HG03558 (cell line): ENCODE data around the gene B3GLCT.
"Not testable (repeated sequence)": the region's sequence is repeated elsewhere in the genome, so short reads cannot be mapped to it uniquely, and the experiment has no call there.

ENCODE experiments used
- ATAC-seq: cut with Tn5 transposase; IDR thresholded peaks from one replicate; pipeline ENCODE4 v1.9.1; 2021; ENCODE audit warnings: moderate number of reproducible peaks; ENCODE audit not compliant: unreplicated experiment; ENCODE audit errors: extremely low read depth

B3GLCT gene

DNA sequence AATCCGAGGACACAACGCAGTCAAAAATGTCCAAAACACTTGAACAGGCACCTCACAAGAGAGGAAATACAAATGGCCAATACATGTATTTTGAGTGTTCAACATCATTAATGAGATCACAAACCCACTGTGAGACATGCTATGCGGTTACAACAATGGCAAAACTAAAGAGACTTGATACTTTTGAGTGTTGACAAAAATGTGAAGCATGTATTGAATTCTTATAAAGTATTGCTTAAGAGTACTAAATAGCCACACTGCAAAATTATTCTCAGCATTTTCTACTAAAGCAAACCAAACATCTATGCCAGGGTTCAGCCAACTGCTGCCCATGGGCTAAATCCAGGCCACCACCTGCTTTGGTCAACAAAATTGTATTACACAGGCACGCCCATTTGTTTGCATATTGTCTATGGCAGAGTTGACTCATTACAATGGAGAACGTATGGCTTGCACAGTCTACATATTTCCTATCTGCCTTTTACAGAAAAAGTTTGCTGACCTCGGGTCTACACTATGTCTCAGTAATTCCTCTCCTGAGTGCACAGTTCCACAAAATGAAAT is 135.3 kb downstream of the B3GLCT start:
- no peak for ATAC-seq

DNA sequence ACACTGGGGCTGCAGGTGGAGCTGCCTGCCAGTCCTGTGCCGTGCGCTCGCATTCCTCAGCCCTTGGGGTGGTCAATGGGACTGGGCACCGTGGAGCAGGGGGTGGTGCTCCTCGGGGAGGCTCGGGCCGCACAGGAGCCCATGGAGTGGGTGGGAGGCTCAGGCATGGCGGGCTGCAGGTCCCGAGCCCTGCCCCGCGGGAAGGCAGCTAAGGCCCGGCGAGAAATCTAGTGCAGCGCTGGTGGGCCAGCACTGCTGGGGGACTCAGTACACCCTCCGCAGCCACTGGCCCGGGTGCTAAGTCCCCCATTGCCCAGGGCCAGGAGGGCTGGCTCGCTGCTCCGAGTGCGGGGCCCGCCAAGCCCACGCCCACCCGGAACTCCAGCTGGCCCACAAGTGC is 139.8 kb downstream of the B3GLCT start:
- ATAC-seq = not testable (repeated sequence)

DNA sequence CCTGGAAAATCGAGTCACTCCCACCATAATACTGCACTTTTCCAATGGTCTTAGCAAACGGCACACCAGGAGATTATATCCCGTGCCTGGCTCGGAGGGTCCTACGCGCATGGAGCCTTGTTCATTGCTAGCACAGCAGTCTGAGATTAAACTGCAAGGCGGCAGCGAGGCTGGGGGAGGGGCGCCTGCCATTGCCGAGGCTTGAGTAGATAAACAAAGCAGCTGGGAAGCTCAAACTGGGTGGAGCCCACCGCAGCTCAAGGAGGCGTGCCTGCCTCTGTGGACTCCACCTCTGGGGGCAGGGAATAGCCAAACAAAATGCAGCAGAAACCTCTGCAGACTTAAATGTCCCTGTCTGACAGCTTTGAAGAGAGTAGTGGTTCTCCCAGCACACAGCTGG is 141.1 kb downstream of the B3GLCT start:
- ATAC-seq = not testable (repeated sequence)

DNA sequence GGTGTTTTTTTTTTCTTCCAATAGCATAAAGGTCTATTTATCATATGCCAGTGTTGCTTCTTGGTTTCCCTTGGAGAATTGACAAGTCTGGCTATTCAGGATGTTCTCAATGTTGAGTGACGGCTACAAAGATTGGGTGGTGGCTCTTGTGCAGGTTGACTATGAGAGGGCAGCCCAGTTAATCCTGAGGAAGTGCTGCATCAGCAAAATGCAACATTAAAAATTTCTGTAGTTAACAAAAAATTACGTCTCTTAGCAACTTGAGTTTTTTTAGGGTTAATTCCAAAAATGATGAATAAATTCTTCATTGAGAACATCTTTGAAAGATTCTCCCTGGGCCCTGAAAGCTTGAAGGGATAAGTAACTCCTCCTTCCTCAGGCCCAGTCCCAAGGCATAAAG is 147.1 kb downstream of the B3GLCT start:
- ATAC-seq = no peak

DNA sequence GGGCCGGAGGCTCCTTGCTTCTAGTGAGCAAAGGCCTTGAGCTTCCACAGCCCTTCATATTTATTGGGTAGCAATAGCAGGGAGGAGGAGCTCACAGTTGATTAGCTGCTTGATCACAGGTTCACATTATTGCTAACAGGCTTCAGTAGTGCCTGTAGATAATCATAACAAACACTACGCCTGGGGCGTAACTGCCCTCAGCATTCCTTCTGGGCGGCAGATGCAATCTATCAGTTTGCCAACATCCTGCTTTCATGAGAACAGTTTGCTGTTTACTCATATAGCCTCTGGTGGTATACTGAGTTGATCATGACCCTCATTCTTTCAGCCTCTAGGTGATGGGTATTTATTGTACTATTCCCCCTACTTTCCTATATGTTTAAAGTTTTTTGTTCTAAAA is 149.4 kb downstream of the B3GLCT start:
- no peak for ATAC-seq

DNA sequence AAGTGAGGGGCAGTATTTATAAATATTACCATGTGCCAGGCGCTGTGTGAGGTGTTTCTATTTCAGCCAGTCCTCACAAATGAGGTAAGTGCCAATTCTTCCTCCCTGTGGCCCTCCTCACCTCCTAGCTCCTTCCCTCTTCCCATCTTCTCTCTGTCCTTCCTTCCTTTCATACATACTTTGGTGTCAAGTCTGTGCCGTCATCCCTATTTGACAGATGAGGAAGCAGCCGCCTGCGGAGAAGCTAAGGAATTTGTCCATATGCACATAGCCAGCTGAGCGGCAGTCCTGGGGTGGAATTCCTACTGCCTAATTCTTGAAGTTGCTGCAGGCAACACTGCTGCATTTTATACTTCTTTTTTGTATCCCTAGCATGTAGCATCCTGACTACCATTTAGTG is 150.8 kb downstream of the B3GLCT start:
- ATAC-seq = no peak

- no peak for ATAC-seq
Measured at GRCh38 chr13:31351376-31351775, 151.6 kb downstream of the B3GLCT start.

- ATAC-seq = no peak
Measured at GRCh38 chr13:31352467-31352866, 152.7 kb downstream of the B3GLCT start.

DNA sequence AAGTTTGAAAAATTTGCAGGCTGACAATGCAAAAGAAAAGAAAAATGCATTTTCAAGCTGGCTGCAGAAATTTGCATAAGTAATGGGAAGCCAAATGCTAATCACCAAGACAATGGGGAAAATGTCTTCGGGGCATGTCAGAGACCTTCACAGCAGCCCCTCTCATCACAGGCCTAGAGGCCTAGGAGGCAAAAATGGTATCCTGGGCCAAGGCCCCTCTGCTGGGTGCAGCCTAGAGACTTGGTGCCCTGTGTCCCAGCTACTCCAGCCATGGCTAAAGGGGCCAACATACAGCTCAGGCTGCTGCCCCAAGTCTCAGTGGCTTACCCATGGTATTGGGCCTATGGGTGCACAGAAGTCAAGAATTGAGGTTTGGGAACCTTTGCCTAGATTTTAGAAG is 155.2 kb downstream of the B3GLCT start:
- ATAC-seq = no peak

- no peak for ATAC-seq
Measured at GRCh38 chr13:31356991-31357390, 157.2 kb downstream of the B3GLCT start.

- ATAC-seq = no peak
Measured at GRCh38 chr13:31357581-31357980, 157.8 kb downstream of the B3GLCT start.

DNA sequence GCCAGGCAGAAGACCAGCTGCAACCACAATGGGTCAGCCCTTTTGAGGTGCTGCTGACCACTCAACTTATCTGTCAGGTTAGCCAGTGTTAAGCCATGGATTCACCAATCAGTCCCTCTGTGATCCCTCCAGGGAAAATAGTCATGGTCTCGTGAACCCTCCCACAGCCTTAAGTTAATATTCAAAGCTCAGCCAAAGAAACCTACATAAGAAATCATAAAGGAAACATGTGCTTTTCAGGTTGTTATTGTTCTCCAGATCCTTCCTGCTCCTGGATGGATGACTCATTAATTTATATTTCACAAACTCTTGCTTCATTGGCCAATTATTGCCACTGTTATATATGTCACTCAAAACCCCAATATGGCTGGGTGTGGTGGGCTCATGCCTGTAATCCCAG is 161.9 kb downstream of the B3GLCT start:
- ATAC-seq = no peak

- ATAC-seq = no peak
Measured at GRCh38 chr13:31365630-31366029, 165.9 kb downstream of the B3GLCT start.

DNA sequence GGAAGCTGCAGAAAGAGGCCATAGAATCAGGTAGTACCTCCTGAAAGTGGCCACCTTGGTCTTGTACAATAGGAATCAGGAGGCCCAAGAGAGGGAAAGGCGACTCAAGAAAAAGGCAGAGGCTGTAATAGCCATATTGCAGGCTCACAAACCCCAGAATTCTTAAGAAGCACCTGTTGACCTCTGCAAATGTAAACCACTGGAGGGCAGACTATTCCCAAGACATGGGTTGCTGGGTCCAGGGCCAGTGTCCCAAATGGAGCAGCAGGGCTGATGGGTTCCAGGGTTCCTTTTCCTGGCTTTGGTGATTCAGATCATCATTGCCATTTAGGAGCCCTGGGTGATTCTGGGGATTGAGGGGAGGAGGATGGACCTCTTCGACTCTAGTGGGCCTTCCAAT is 167.6 kb downstream of the B3GLCT start:
- no peak for ATAC-seq

DNA sequence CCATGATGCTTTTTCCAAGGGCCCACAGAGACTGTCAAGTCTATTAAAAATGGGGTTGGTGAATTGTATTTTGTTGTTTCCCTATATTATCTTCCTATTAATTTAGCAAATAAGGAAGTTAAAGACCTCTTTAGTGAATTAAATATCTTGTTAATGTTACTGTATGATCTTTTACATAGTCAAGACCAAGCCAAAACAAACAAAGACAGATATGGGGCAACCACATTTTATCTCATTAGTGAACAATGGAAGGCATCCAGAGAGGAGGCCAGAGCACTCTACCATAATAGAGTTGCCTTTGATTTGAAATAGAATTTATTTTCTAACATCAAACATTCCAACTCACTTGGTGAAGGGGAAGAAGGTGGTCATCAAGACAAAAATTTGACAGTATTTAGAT is 169.4 kb downstream of the B3GLCT start:
- no peak for ATAC-seq

DNA sequence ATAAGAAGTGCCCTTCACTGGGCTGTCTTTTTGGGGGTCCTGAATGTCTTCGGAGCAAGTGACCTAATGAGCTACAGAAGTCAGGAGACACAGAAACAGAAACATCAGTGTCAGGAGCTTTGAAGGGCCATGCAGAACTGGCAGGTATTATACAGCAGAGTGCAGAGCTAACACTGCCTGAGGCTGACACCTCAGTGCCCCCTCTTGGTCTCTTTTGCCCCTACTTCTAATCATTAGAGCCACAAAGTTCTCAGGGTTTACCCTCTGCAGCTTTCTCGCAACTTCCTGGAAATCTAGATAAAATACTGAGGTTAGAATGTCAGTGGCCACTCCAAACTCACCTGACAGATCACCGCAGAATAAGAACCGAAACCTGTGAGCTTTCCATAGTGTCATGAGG is 172.7 kb downstream of the B3GLCT start:
- no peak for ATAC-seq

- no peak for ATAC-seq
Measured at GRCh38 chr13:31374682-31375081, 174.9 kb downstream of the B3GLCT start.

- ATAC-seq = no peak
Measured at GRCh38 chr13:31377946-31378345, 178.2 kb downstream of the B3GLCT start.

DNA sequence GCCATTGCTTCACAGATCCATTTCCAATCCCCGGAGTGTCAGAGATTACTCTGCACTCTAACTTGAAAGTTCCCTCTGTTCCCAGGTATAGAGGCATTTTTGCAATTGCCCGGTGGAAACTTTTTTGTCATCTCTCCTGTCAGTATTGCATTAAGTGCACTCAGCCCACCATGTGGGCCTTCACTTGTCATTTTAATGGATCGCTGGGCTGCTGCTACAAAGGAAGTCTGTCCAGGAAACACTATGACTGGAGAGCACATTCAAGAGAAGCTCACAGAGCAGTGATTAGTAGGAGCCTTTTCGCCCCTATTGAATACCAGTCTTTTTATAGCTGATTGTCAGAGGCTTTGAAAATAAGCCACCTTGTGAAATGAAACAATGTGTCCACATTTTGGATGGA is 180.9 kb downstream of the B3GLCT start:
- ATAC-seq = no peak
